ENCODE results near the gene UGP2. TPM values are rescaled to one million over a fixed set of nuclear protein-coding genes. Genes with fewer than 3 reads are reported as not detected.

UGP2 gene
- total and polyA plus RNA-seq, 2 donors from 2014 or later, result 118 to 140 TPM

GRCh38 chr2:63865159-63865799 is 23.6 kb downstream of the UGP2 start:
- no peaks in the 10 kb centered on the region for H3K9me3 ChIP-seq (ENCODE audit: control insufficient read depth in 2 of 3, insufficient read depth in 1 of 3, low read length in 3 of 3)
- FAIRE-seq (no peak), DNase-seq (no peak)
- H3K4me3 ChIP-seq (ENCODE audit: low read length in 3 of 3), result no peak overlapping the region
- H3K27ac ChIP-seq (ENCODE audit: low read depth in 2 of 2, low read length in 2 of 2), result no peak overlapping the region
- H3K9ac ChIP-seq (ENCODE audit: low read length in 3 of 3), result no peak overlapping the region
- intact Hi-C loops (cut with DNase I), result no loop called here
- H3K27me3 ChIP-seq (ENCODE audit: control insufficient read depth, insufficient read depth, low read length), result no peaks in the 10 kb centered on the region
- H3K36me3 ChIP-seq (ENCODE audit: control insufficient read depth in 2 of 3, insufficient read depth in 3 of 3, low read length in 3 of 3), result peaks cover 0 to 6% (median 0%) of the 10 kb centered on the region in 3 donors
- TF ChIP-seq CTCF (IDR thresholded peaks at IDR 0.05; ENCODE audit: borderline replicate concordance, extremely low read depth, insufficient read depth), result no peak
- peaks cover 0 to 7% (median 0%) of the 10 kb centered on the region in 3 donors for H3K4me1 ChIP-seq (ENCODE audit: control insufficient read depth in 2 of 3, insufficient read depth in 2 of 3, low read depth in 1 of 3, low read length in 3 of 3)

- Histone ChIP-seq H3K4me3 (ENCODE audit: low read length in 3 of 3) (no peak overlapping the region), H3K36me3 (ENCODE audit: control insufficient read depth in 2 of 3, insufficient read depth in 3 of 3, low read length in 3 of 3) (peaks cover 0 to 6% (median 0%) of the 10 kb centered on the region in 3 donors), H3K9me3 (ENCODE audit: control insufficient read depth in 2 of 3, insufficient read depth in 1 of 3, low read length in 3 of 3) (no peaks in the 10 kb centered on the region), H3K4me1 (ENCODE audit: control insufficient read depth in 2 of 3, insufficient read depth in 2 of 3, low read depth in 1 of 3, low read length in 3 of 3) (peaks cover 0 to 7% (median 0%) of the 10 kb centered on the region in 3 donors), H3K9ac (ENCODE audit: low read length in 3 of 3) (no peak overlapping the region), H3K27ac (ENCODE audit: low read depth in 2 of 2, low read length in 2 of 2) (no peak overlapping the region), H3K27me3 (ENCODE audit: control insufficient read depth, insufficient read depth, low read length) (no peaks in the 10 kb centered on the region)
- FAIRE-seq, result no peak
- intact Hi-C loops (cut with DNase I), result no loop called here
- no peak for TF ChIP-seq CTCF (IDR thresholded peaks at IDR 0.05; ENCODE audit: borderline replicate concordance, extremely low read depth, insufficient read depth)
- no peak for DNase-seq
Measured at GRCh38 chr2:63866009-63866709, 24.5 kb downstream of the UGP2 start.

- Histone ChIP-seq H3K27ac (ENCODE audit: low read depth in 2 of 2, low read length in 2 of 2) (no peak overlapping the region), H3K27me3 (ENCODE audit: control insufficient read depth, insufficient read depth, low read length) (no peaks in the 10 kb centered on the region), H3K4me3 (ENCODE audit: low read length in 3 of 3) (no peak overlapping the region), H3K36me3 (ENCODE audit: control insufficient read depth in 2 of 3, insufficient read depth in 3 of 3, low read length in 3 of 3) (peaks cover 0 to 13% (median 5%) of the 10 kb centered on the region in 3 donors), H3K4me1 (ENCODE audit: control insufficient read depth in 2 of 3, insufficient read depth in 2 of 3, low read depth in 1 of 3, low read length in 3 of 3) (no peaks in the 10 kb centered on the region), H3K9ac (ENCODE audit: low read length in 3 of 3) (no peak overlapping the region), H3K9me3 (ENCODE audit: control insufficient read depth in 2 of 3, insufficient read depth in 1 of 3, low read length in 3 of 3) (no peaks in the 10 kb centered on the region)
- intact Hi-C loops (cut with DNase I), result no loop called here
- no peak for FAIRE-seq
- no peak for TF ChIP-seq CTCF (IDR thresholded peaks at IDR 0.05; ENCODE audit: borderline replicate concordance, extremely low read depth, insufficient read depth)
- no peak for DNase-seq
Measured at GRCh38 chr2:63870679-63871078, 29.0 kb downstream of the UGP2 start.
